PC-3 (cell line): Measurements from ENCODE around the gene MLEC. TPM values are rescaled to one million over a fixed set of nuclear protein-coding genes. Genes with fewer than 3 reads are reported as not detected.

Experiments used
- ATAC-seq: fragments of 200-7000 bp; cut with Tn5 transposase; 2 replicates; pipeline ENCODE4 v1.9.1; 2020; ENCODE audit warnings: mild to moderate bottlenecking, moderate library complexity
- BruUV-seq: library from RNA; stranded (reverse); fragments of 400-500 nt; replicated peaks from 2 replicates; lab custom pipeline; 2021; lab: Mats Ljungman, UMichigan
- CTCF ChIA-PET: fragments of 300-600 bp; sonication (Branson Sonifier 250); formaldehyde crosslinking; loops from one replicate; lab custom pipeline; 2022; ENCODE audit warnings: antibody characterized with exemption; lab: Charles Lee
- POLR2A ChIA-PET: fragments of 300-600 bp; sonication (Branson Sonifier 250); formaldehyde crosslinking; loops from one replicate; lab custom pipeline; 2022; ENCODE audit warnings: antibody characterized with exemption; ENCODE audit not compliant: unreplicated experiment; lab: Charles Lee
- DNase-seq: peaks from one replicate; pipeline ENCODE4 v3.0.0-alpha.2; 2015
- H2AFZ ChIP-seq: fragments of 300-600 bp; sonication (generic); 2 replicates; pipeline ENCODE4 v1.6.0; 2016; ENCODE audit warnings: antibody characterized with exemption, low read length
- H3F3A ChIP-seq: fragments of 300-600 bp; sonication (generic); one replicate; pipeline ENCODE4 v1.6.0; 2017; ENCODE audit warnings: antibody characterized with exemption, low read length, control low read depth, mild to moderate bottlenecking; ENCODE audit not compliant: unreplicated experiment
- H3K27ac ChIP-seq: fragments of 300-600 bp; sonication (generic); 2 replicates; pipeline ENCODE4 v1.5.1; 2016; ENCODE audit warnings: mild to moderate bottlenecking, low read length
- H3K27me3 ChIP-seq: fragments of 300-600 bp; sonication (generic); 2 replicates; pipeline ENCODE4 v1.6.1; 2016; ENCODE audit warnings: low read length, mixed read lengths
- H3K36me3 ChIP-seq: fragments of 300-600 bp; sonication (generic); 2 replicates; pipeline ENCODE4 v1.6.1; 2016; ENCODE audit warnings: low read depth, mixed run types, low read length, mixed read lengths
- H3K4me1 ChIP-seq: fragments of 300-600 bp; sonication (generic); 2 replicates; pipeline ENCODE4 v1.5.1; 2016; ENCODE audit warnings: low read length; ENCODE audit not compliant: insufficient read depth
- H3K4me2 ChIP-seq: fragments of 300-600 bp; sonication (generic); 2 replicates; pipeline ENCODE4 v1.6.0; 2016; ENCODE audit warnings: low read length
- H3K4me3 ChIP-seq: fragments of 300-600 bp; sonication (generic); 2 replicates; pipeline ENCODE4 v1.5.1; 2016; ENCODE audit warnings: mild to moderate bottlenecking, low read length, mixed read lengths
- H3K79me2 ChIP-seq: fragments of 300-600 bp; sonication (generic); 2 replicates; pipeline ENCODE4 v1.6.1; 2017; ENCODE audit warnings: low read length, mixed read lengths
- H3K9ac ChIP-seq: fragments of 300-600 bp; sonication (generic); 2 replicates; pipeline ENCODE4 v1.6.0; 2016; ENCODE audit warnings: mild to moderate bottlenecking, low read length
- H3K9me2 ChIP-seq: fragments of 300-600 bp; sonication (generic); replicated peaks from 2 replicates; pipeline ENCODE4 v1.6.1; 2016; ENCODE audit warnings: mixed run types, low read length, mixed read lengths
- H3K9me3 ChIP-seq: fragments of 300-600 bp; sonication (generic); 2 replicates; pipeline ENCODE4 v1.6.1; 2016; ENCODE audit warnings: low read length, mixed read lengths
- H4K20me1 ChIP-seq: fragments of 300-600 bp; sonication (generic); 2 replicates; pipeline ENCODE4 v1.6.1; 2016; ENCODE audit warnings: low read length, mixed read lengths
- CTCF ChIP-seq: fragments of 300-600 bp; sonication (generic); conservative IDR thresholded peaks from 2 replicates; pipeline ENCODE4 v1.5.1; 2017; ENCODE audit warnings: antibody characterized with exemption, low read depth, mild to moderate bottlenecking, low read length
- EZH2 ChIP-seq: fragments of 300-600 bp; sonication (generic); IDR thresholded peaks from one replicate; pipeline ENCODE4 v1.6.1; 2017; ENCODE audit warnings: antibody characterized with exemption, mild to moderate bottlenecking, low read length; ENCODE audit not compliant: unreplicated experiment
- EZH2phosphoT487 ChIP-seq: fragments of 300-600 bp; sonication (generic); IDR thresholded peaks from 2 replicates; pipeline ENCODE4 v1.6.1; 2018; ENCODE audit warnings: mild to moderate bottlenecking, antibody characterized with exemption, low read length, borderline replicate concordance
- intact Hi-C: fragments of 100-400 bp; cut with micrococcal nuclease; formaldehyde crosslinking; loops from 2 replicates; pipeline ENCODE4 v1.9.0; 2023
- total RNA-seq: library from RNA; depleted of rRNA; stranded (reverse); fragments of >200 nt; gene quantifications from 2 replicates; pipeline ENCODE4 v1.2.3, GENCODE V29; 2014

The MLEC gene
- total RNA-seq, 1 experiment from 2014 or later = 158 TPM

DNA sequence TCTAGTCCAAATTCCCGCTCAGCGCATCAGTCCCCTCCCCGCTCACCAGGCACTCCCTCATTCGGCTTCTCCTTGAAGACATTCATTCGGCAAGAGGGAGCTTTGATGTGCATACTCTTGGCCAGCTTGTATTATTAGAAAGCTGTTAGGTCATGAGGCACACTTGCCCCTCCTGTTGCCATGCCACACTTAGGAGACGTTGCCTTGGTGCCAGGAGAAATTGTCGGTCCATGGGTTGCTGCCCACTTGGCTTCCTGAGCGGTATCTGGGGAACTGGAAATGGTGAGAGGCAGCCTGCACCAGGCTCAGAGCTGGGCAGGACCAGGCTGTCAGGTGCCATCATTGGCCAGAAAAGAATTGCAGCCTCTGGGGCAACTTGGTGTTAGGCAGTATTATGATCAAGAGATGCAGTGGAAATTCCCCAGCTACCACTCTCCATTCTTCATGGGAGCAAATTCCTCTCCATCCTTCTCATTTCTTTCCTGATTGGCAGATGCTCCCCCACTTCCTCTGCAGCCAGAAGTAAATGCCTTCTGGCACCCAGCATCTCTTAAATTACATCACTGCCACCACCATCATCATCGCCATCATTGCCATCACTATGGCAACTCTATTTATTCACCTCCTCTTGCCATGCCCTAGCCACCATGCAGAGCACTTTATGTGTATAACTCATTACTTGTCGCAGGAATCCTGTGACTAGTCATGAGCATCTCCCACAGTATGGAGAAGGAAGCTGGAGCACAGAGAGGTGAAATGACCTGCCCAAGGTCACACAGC lies 34.1 kb upstream of the MLEC start:
- ATAC-seq = no peak

GRCh38 chr12:120653611-120654010 lies 33.3 kb upstream of the MLEC start:
- Histone ChIP-seq H3K9ac (no peak overlapping the region), H3K4me2 (no peak overlapping the region), H2AFZ (no peak overlapping the region), H3K4me1 (peaks cover 5% of the 10 kb centered on the region), H3K27me3 (no peaks in the 10 kb centered on the region), H3K36me3 (no peaks in the 10 kb centered on the region), H3K79me2 (no peaks in the 10 kb centered on the region), H3K9me3 (no peaks in the 10 kb centered on the region), H3K4me3 (no peak overlapping the region), H3K9me2 (no peaks in the 10 kb centered on the region), H3K27ac (no peak overlapping the region), H3F3A (no peaks in the 10 kb centered on the region), H4K20me1 (no peaks in the 10 kb centered on the region)
- DNase-seq (no peak), ATAC-seq (no peak)
- TF ChIP-seq EZH2 = no peak
- TF ChIP-seq EZH2phosphoT487 = no peak
- no peak for TF ChIP-seq CTCF
- ChIA-PET POLR2A (no interaction called here), CTCF (no interaction called here)
- no TSS peak for BruUV-seq
- intact Hi-C loops = no loop called here

More for the DNA sequence above, 34.1 kb upstream of the MLEC start:
- H3K27ac ChIP-seq = no peak overlapping the region
- CTCF ChIA-PET = interaction anchor here (0.7 kb wide), 2 partner anchors 70 to 72 kb away, joined by 3 read pairs; partner anchors contain the start of gene POP5
- no peak for TF ChIP-seq EZH2phosphoT487
- no peak for TF ChIP-seq EZH2
- TF ChIP-seq CTCF = no peak
- peaks cover 5% of the 10 kb centered on the region for H3K4me1 ChIP-seq
- no peak overlapping the region for H3K4me3 ChIP-seq
- H3K79me2 ChIP-seq = no peaks in the 10 kb centered on the region
- no peaks in the 10 kb centered on the region for H3K9me3 ChIP-seq
- no peak overlapping the region for H2AFZ ChIP-seq
- H3K4me2 ChIP-seq = no peak overlapping the region
- no peak overlapping the region for H3K9ac ChIP-seq
- H3K9me2 ChIP-seq = no peaks in the 10 kb centered on the region
- no peak for DNase-seq
- POLR2A ChIA-PET = interaction anchor here (0.5 kb wide), 1 partner anchor 453 kb away, joined by 5 read pairs; no protein-coding TSS in a partner anchor
- no peaks in the 10 kb centered on the region for H3F3A ChIP-seq
- BruUV-seq = no TSS peak
- no peaks in the 10 kb centered on the region for H4K20me1 ChIP-seq
- H3K27me3 ChIP-seq = no peaks in the 10 kb centered on the region
- intact Hi-C loops = no loop called here
- H3K36me3 ChIP-seq = no peaks in the 10 kb centered on the region

DNA sequence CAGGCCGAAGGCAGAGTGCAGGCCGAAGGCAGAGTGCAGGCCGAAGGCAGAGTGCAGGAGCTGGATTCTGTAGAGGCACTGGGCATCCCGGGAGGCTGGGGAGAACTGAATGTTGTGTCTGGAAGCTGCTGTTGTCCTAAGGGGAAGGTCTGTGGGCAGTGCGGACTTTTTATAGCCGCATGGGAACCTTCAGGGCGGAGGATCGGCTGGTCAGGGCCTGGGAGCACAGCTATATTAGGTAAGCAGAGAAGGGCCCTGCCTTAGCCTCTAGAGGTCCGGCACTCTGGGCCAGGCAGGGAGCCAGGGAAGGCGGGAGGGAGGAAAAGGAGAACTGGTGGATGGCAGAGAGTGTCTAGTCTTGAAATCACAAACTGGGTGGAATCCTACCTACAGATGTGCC lies 32.3 kb upstream of the MLEC start:
- Histone ChIP-seq H2AFZ (no peak overlapping the region), H3K4me1 (peaks cover under 1% of the 10 kb centered on the region), H3K36me3 (no peaks in the 10 kb centered on the region), H3K27me3 (no peaks in the 10 kb centered on the region), H3F3A (no peaks in the 10 kb centered on the region), H3K9me2 (no peaks in the 10 kb centered on the region), H4K20me1 (no peaks in the 10 kb centered on the region), H3K4me3 (no peak overlapping the region), H3K27ac (no peak overlapping the region), H3K9me3 (no peaks in the 10 kb centered on the region), H3K9ac (no peak overlapping the region), H3K79me2 (no peaks in the 10 kb centered on the region), H3K4me2 (no peak overlapping the region)
- no peak for TF ChIP-seq EZH2phosphoT487
- TF ChIP-seq CTCF = no peak
- no peak for TF ChIP-seq EZH2
- ChIA-PET POLR2A (no interaction called here), CTCF (interaction anchor here (0.5 kb wide), 1 partner anchor 299 kb away, joined by 3 read pairs; no protein-coding TSS in a partner anchor)
- no TSS peak for BruUV-seq
- intact Hi-C loops = no loop called here
- ATAC-seq = no peak
- no peak for DNase-seq
